MCF 10A (cell line): ENCODE results near the gene CCNJL. TPM values are rescaled to one million over a fixed set of nuclear protein-coding genes. Genes with fewer than 3 reads are reported as not detected.

Experiments
- BruUV-seq: library from RNA; stranded (reverse); fragments of 400-500 nt; replicated peaks from 2 replicates; lab custom pipeline; 2021; lab: Mats Ljungman, UMichigan
- CTCF ChIA-PET: fragments of 300-600 bp; sonication (Branson Sonifier 250); formaldehyde crosslinking; extraction: SDS; loops from one replicate; lab custom pipeline; 2021; ENCODE audit warnings: antibody characterized with exemption, inconsistent platforms; lab: Yijun Ruan, JAX
- POLR2A ChIA-PET: fragments of 300-600, 350-650 bp; sonication (Branson Sonifier 250); formaldehyde crosslinking; extraction: SDS; loops from one replicate; lab custom pipeline; 2020; ENCODE audit warnings: antibody characterized with exemption, inconsistent platforms; lab: Yijun Ruan, JAX
- DNase-seq: peaks from one replicate; pipeline ENCODE4 v3.0.0-alpha.2; 2018; ENCODE audit not compliant: unreplicated experiment
- H3K27ac Mint-ChIP-seq: one replicate; pipeline ENCODE4 v1.8.0; 2022; ENCODE audit warnings: mild to moderate bottlenecking, low read depth, mixed read lengths; ENCODE audit not compliant: unreplicated experiment
- H3K27me3 Mint-ChIP-seq: one replicate; pipeline ENCODE4 v1.8.0; 2022; ENCODE audit warnings: mixed read lengths; ENCODE audit not compliant: insufficient read depth, unreplicated experiment
- H3K36me3 Mint-ChIP-seq: one replicate; pipeline ENCODE4 v1.8.0; 2022; ENCODE audit warnings: mild to moderate bottlenecking, moderate library complexity, mixed read lengths; ENCODE audit not compliant: insufficient read depth, unreplicated experiment
- H3K4me1 Mint-ChIP-seq: one replicate; pipeline ENCODE4 v1.8.0; 2022; ENCODE audit warnings: mixed read lengths; ENCODE audit not compliant: insufficient read depth, unreplicated experiment
- H3K4me3 Mint-ChIP-seq: one replicate; pipeline ENCODE4 v1.8.0; 2022; ENCODE audit warnings: mild to moderate bottlenecking, moderate library complexity, mixed read lengths; ENCODE audit not compliant: unreplicated experiment
- H3K9me3 Mint-ChIP-seq: one replicate; pipeline ENCODE4 v1.8.0; 2022; ENCODE audit warnings: mixed read lengths; ENCODE audit not compliant: unreplicated experiment
- intact Hi-C: fragments of 100-400 bp; cut with micrococcal nuclease; formaldehyde crosslinking; loops from 2 replicates; pipeline ENCODE4 v1.14.1; 2022
- total RNA-seq: library from RNA; stranded (reverse); gene quantifications from 2 replicates; pipeline ENCODE4 v1.2.3, GENCODE V29; 2022
- TF ChIP-seq, protein P1 (sequence below): fragments of 200-600 bp; IDR thresholded peaks from one replicate; pipeline ENCODE4 v1.8.0; 2022; ENCODE audit warnings: antibody characterized with exemption, mild to moderate bottlenecking; ENCODE audit not compliant: unreplicated experiment

The CCNJL gene
- total RNA-seq, 1 experiment from 2014 or later: 3.6 TPM

DNA sequence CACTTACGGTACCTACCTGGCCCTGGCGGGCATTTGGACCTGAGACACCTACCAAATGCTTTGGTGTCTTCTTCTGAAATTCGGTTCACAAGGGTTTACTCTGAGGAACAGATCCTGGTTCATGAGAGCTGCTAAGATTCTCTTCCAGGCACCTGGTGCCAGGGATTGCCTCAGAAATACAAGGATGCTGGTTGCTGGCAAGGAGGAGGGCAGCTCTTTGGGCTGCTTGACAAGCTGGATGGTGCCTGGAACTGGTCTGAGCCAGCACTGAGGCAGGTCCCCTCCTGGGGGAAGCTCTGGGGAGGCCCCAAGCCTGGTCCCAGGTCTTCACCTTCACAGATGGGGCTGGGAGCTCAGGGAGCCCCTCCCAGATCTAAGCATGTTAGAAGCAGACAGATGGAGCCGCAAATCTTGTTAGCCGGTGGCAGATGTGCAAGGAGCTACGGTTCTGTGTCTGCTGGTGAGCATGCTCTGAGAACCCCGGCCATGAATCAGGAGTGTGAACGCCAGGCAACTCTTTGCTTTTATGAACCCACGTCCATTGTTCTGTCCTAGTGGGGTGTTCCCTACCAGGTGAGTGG, 66.8 kb downstream of the CCNJL start:
- DNase-seq: no peak
- no TSS peak for BruUV-seq
- Mint-ChIP-seq H3K27me3 (peaks cover 12% of the 10 kb centered on the region), H3K4me3 (no peak overlapping the region), H3K36me3 (no peaks in the 10 kb centered on the region), H3K9me3 (no peaks in the 10 kb centered on the region), H3K27ac (no peak overlapping the region), H3K4me1 (no peaks in the 10 kb centered on the region)
- ChIA-PET POLR2A (interaction anchor here (0.7 to 1.3 kb wide), 3 partner anchors 18 to 99 kb away, joined by 3 to 4 read pairs (median 3); no protein-coding TSS in a partner anchor), CTCF (interaction anchor here (0.6 to 10.4 kb wide), 8 partner anchors 10 to 223 kb away, joined by 3 to 197 read pairs (median 3); no protein-coding TSS in a partner anchor)
- TF ChIP-seq, protein P1, sequence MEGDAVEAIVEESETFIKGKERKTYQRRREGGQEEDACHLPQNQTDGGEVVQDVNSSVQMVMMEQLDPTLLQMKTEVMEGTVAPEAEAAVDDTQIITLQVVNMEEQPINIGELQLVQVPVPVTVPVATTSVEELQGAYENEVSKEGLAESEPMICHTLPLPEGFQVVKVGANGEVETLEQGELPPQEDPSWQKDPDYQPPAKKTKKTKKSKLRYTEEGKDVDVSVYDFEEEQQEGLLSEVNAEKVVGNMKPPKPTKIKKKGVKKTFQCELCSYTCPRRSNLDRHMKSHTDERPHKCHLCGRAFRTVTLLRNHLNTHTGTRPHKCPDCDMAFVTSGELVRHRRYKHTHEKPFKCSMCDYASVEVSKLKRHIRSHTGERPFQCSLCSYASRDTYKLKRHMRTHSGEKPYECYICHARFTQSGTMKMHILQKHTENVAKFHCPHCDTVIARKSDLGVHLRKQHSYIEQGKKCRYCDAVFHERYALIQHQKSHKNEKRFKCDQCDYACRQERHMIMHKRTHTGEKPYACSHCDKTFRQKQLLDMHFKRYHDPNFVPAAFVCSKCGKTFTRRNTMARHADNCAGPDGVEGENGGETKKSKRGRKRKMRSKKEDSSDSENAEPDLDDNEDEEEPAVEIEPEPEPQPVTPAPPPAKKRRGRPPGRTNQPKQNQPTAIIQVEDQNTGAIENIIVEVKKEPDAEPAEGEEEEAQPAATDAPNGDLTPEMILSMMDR: no peak
- intact Hi-C loops: no loop called here

- no peaks in the 10 kb centered on the region for H3K36me3 Mint-ChIP-seq
- H3K4me3 Mint-ChIP-seq: no peak overlapping the region
- BruUV-seq: no TSS peak
- no peaks in the 10 kb centered on the region for H3K4me1 Mint-ChIP-seq
- ChIA-PET POLR2A (interaction anchor here (0.6 kb wide), 1 partner anchor 40 kb away, joined by 3 read pairs; no protein-coding TSS in a partner anchor), CTCF (interaction anchor here (0.6 to 10.4 kb wide), 18 partner anchors 8 to 726 kb away, joined by 3 to 197 read pairs (median 6); no protein-coding TSS in a partner anchor)
- TF ChIP-seq, protein P1: no peak
- no peak for DNase-seq
- H3K9me3 Mint-ChIP-seq: no peaks in the 10 kb centered on the region
- H3K27ac Mint-ChIP-seq: no peak overlapping the region
- intact Hi-C loops: loop anchor here (5.0 kb wide), 2 partner anchors 40 to 220 kb away; no protein-coding TSS in a partner anchor
- peaks cover 18% of the 10 kb centered on the region for H3K27me3 Mint-ChIP-seq
Measured at GRCh38 chr5:160242145-160242544, 70.2 kb downstream of the CCNJL start.

DNA sequence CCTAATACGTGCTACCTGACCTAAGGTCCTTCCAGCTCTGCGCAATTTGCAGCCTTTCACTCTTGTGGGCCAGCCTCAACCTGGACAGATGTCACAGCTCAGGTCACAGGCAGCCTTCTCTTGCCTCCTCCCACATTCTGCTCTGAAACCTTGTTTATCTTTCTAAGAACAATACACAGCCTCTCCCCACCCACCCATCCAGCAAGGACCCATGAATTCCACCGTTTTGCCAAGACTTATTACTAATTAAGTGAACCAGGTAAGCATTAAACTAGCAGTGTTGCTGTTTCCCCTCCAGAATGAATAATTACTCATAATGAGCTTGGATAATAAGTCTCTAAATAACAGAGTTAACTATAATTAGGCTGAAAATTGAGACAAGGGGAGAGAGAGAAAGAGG, 72.0 kb downstream of the CCNJL start:
- ChIA-PET POLR2A (interaction anchor here (1.8 kb wide), 1 partner anchor 102 kb away, joined by 6 read pairs; no protein-coding TSS in a partner anchor), CTCF (interaction anchor here (0.6 to 10.4 kb wide), 5 partner anchors 8 to 233 kb away, joined by 3 to 197 read pairs (median 4); no protein-coding TSS in a partner anchor)
- TF ChIP-seq, protein P1: no peak
- intact Hi-C loops: loop anchor here (5.0 kb wide), 2 partner anchors 38 to 218 kb away; no protein-coding TSS in a partner anchor
- BruUV-seq: no TSS peak
- Mint-ChIP-seq H3K27ac (no peak overlapping the region), H3K4me1 (no peaks in the 10 kb centered on the region), H3K27me3 (peaks cover 18% of the 10 kb centered on the region), H3K9me3 (no peaks in the 10 kb centered on the region), H3K36me3 (peaks cover 4% of the 10 kb centered on the region), H3K4me3 (no peak overlapping the region)
- no peak for DNase-seq

DNA sequence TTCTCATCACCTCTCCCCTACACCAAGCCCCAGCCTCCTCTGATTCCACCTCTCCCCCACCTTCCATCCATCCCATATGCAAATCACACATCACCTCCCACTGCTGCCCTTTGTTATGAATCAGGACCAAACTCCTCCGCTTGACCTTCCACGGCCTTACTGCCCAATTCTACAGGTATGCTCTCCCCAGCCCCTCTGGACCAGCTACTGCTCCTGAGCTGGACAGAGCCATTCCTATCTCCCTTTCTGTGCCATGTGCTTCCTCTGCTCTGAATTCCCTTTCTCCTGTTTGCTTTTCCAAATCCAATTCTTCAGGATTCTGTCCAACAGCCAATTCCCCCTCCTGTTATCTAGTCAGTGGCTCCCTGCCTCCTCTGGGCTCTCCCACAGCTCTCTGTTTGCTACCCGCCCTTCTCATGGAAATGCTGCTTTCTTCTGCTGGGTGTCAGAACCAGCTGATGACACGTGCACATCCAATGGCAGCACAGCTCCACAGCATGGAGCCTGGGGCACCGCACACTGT, 74.7 kb downstream of the CCNJL start:
- no peak for DNase-seq
- TF ChIP-seq, protein P1: no peak
- no TSS peak for BruUV-seq
- Mint-ChIP-seq H3K9me3 (no peaks in the 10 kb centered on the region), H3K4me3 (no peak overlapping the region), H3K27me3 (peaks cover 18% of the 10 kb centered on the region), H3K27ac (no peak overlapping the region), H3K4me1 (no peaks in the 10 kb centered on the region), H3K36me3 (peaks cover 4% of the 10 kb centered on the region)
- CTCF ChIA-PET: interaction anchor here (0.7 to 1.0 kb wide), 3 partner anchors 39 to 134 kb away, joined by 3 to 5 read pairs (median 3); no protein-coding TSS in a partner anchor
- POLR2A ChIA-PET: no interaction called here
- intact Hi-C loops: no loop called here
